ENCODE data around the gene ZHX3. TPM values are rescaled to one million over a fixed set of nuclear protein-coding genes. Genes with fewer than 3 reads are reported as not detected.

Gene ZHX3
- total and polyA plus RNA-seq, 9 of the 15 experiments (the other 6 are each of a cell fraction or from before 2014, with no cell fraction given) = 0.80 to 14.6 (median 4.9) TPM

DNA sequence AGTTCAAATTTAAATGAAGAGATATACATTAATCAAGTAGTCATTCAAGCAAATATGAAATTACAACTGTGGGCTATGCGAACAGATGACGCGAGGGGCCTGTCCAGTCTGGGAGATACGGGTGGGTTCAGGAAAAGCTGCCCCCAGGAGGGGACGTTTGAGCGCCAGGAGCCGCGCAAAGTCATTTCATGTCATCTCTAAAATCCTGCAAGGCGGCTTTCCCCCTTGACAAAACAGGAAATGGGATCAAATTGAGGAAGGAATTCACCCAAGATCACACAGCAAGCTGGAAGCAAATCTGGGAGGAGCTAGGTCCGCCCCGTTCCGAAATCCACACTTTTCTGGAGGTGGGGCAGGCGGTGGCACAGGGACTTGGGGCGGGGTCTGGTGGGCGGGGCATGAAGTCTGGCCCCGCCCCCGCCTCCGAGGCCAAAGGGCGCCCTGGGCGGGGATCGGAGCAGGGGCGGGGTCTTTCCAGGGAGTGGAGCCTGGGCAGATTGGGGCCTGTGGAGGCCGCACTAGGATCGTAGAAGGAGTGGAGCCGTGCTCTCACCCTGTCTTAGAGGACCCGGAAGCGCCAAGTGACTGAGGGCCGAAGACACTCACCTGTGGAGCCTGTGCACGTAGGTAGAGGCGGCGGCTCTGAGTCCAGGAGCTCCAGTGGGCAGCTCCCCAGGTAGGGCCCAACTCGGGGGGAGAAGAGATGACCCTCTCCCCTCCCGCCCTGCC is 23.0 kb upstream of the ZHX3 start, which contains the start of gene LPIN3 (continued):
- TF ChIP-seq ZFX (CRISPR knock-in tag; IDR thresholded peaks at IDR 0.05) (peak; percentile 94), ZNF764 (CRISPR knock-in tag; IDR thresholded peaks at IDR 0.05; ENCODE audit: low read depth) (no peak), ZNF584 (CRISPR knock-in tag; IDR thresholded peaks at IDR 0.05; ENCODE audit: low read depth) (no peak), DDX20 (tag; IDR thresholded peaks at IDR 0.05; ENCODE audit: low read depth) (no peak), PCBP2 (IDR thresholded peaks at IDR 0.05; ENCODE audit: low read depth, low read length, poor library complexity, severe bottlenecking) (no peak), CBX3 (IDR thresholded peaks at IDR 0.05; ENCODE audit: borderline replicate concordance in 1 of 2, low read length in 2 of 2) (no peak), ZBTB40 (IDR thresholded peaks at IDR 0.05) (no peak), ZBTB40 (CRISPR knock-in tag; IDR thresholded peaks at IDR 0.05) (no peak), ZNF561 (CRISPR knock-in tag; conservative IDR thresholded peaks at IDR 0.05) (no peak), AFF4 (CRISPR knock-in tag; IDR thresholded peaks at IDR 0.05) (no peak), POLR2H (tag; IDR thresholded peaks at IDR 0.05; ENCODE audit: low read depth) (no peak)
- TF ChIP-seq, protein P1, sequence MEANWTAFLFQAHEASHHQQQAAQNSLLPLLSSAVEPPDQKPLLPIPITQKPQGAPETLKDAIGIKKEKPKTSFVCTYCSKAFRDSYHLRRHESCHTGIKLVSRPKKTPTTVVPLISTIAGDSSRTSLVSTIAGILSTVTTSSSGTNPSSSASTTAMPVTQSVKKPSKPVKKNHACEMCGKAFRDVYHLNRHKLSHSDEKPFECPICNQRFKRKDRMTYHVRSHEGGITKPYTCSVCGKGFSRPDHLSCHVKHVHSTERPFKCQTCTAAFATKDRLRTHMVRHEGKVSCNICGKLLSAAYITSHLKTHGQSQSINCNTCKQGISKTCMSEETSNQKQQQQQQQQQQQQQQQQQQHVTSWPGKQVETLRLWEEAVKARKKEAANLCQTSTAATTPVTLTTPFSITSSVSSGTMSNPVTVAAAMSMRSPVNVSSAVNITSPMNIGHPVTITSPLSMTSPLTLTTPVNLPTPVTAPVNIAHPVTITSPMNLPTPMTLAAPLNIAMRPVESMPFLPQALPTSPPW (CRISPR knock-in tag; IDR thresholded peaks at IDR 0.05) = peak; percentile 63
